ENCODE measurements around the gene CDK5. TPM values are rescaled to one million over a fixed set of nuclear protein-coding genes. Genes with fewer than 3 reads are reported as not detected.

CDK5 gene
- total and polyA plus RNA-seq, 9 of the 15 experiments (the other 6 are each of a cell fraction or from before 2014, with no cell fraction given) = 3.2 to 38.0 (median 27.5) TPM

- TF ChIP-seq E2F3 (CRISPR knock-in tag; IDR thresholded peaks at IDR 0.05) (no peak; the same call in 1 of the 2 replicates), TCF3 (CRISPR knock-in tag; IDR thresholded peaks at IDR 0.05) (peak; percentile 85), ZNF384 (IDR thresholded peaks at IDR 0.05; ENCODE audit: low read depth, low read length) (no peak), ATF7 (IDR thresholded peaks at IDR 0.05) (no peak), ZNF512 (tag; IDR thresholded peaks at IDR 0.05) (no peak), DPF2 (IDR thresholded peaks at IDR 0.05) (peak; percentile 92; the same call in 1 of the 2 replicates), CCAR2 (IDR thresholded peaks at IDR 0.05; ENCODE audit: low read depth, low read length) (no peak), RBBP5 (IDR thresholded peaks at IDR 0.05; ENCODE audit: borderline replicate concordance, insufficient read depth, low read length, poor library complexity, severe bottlenecking) (no peak), ELK3 (CRISPR knock-in tag; IDR thresholded peaks at IDR 0.05) (no peak), SIRT6 (IDR thresholded peaks at IDR 0.05; ENCODE audit: low read depth, low read length) (no peak), MCM3 (IDR thresholded peaks at IDR 0.05) (no peak), DNMT1 (IDR thresholded peaks at IDR 0.05) (no peak), HDGF (IDR thresholded peaks at IDR 0.05) (no peak), PBX2 (CRISPR knock-in tag; IDR thresholded peaks at IDR 0.05; ENCODE audit: low read depth) (no peak), PBX2 (tag; conservative IDR thresholded peaks at IDR 0.05; ENCODE audit: low read depth) (peak; percentile 81), BACH1 (tag; IDR thresholded peaks at IDR 0.05) (no peak), HMG20A (CRISPR knock-in tag; conservative IDR thresholded peaks at IDR 0.05) (no peak), HDAC2 (IDR thresholded peaks at IDR 0.05) (no peak), KAT8 (IDR thresholded peaks at IDR 0.05; ENCODE audit: low read depth) (no peak), NR2C1 (IDR thresholded peaks at IDR 0.05) (no peak), NR2C1 (tag; IDR thresholded peaks at IDR 0.05) (no peak), BDP1 (IDR thresholded peaks at IDR 0.05; ENCODE audit: insufficient read depth, insufficient read length) (no peak), ZNF785 (CRISPR knock-in tag; IDR thresholded peaks at IDR 0.05) (no peak)
- TF ChIP-seq, protein P1, sequence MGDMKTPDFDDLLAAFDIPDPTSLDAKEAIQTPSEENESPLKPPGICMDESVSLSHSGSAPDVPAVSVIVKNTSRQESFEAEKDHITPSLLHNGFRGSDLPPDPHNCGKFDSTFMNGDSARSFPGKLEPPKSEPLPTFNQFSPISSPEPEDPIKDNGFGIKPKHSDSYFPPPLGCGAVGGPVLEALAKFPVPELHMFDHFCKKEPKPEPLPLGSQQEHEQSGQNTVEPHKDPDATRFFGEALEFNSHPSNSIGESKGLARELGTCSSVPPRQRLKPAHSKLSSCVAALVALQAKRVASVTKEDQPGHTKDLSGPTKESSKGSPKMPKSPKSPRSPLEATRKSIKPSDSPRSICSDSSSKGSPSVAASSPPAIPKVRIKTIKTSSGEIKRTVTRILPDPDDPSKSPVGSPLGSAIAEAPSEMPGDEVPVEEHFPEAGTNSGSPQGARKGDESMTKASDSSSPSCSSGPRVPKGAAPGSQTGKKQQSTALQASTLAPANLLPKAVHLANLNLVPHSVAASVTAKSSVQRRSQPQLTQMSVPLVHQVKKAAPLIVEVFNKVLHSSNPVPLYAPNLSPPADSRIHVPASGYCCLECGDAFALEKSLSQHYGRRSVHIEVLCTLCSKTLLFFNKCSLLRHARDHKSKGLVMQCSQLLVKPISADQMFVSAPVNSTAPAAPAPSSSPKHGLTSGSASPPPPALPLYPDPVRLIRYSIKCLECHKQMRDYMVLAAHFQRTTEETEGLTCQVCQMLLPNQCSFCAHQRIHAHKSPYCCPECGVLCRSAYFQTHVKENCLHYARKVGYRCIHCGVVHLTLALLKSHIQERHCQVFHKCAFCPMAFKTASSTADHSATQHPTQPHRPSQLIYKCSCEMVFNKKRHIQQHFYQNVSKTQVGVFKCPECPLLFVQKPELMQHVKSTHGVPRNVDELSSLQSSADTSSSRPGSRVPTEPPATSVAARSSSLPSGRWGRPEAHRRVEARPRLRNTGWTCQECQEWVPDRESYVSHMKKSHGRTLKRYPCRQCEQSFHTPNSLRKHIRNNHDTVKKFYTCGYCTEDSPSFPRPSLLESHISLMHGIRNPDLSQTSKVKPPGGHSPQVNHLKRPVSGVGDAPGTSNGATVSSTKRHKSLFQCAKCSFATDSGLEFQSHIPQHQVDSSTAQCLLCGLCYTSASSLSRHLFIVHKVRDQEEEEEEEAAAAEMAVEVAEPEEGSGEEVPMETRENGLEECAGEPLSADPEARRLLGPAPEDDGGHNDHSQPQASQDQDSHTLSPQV (IDR thresholded peaks at IDR 0.05) = no peak
Observed at GRCh38 chr7:151008143-151008510, 49.6 kb downstream of the CDK5 start (continued).

Data from K562 (cell line).